Stomach (tissue), 9 donors: Measurements from ENCODE around the gene FMC1. TPM values are rescaled to one million over a fixed set of nuclear protein-coding genes. Genes with fewer than 3 reads are reported as not detected.
"Not testable (repeated sequence)": the region's sequence is repeated elsewhere in the genome, so short reads cannot be mapped to it uniquely, and the experiment has no call there.

Experiments
- DNase-seq, 2 donors: peaks; one replicate each; pipeline versions ENCODE4 v3.0.0 to v3.0.0-alpha.2; 2013 to 2019
- H3K27ac ChIP-seq, 5 donors: fragments of 200-600 bp in 4 of 5; sonication (generic) in 4 of 5; one replicate each; pipeline ENCODE4 v1.5.1; 2013 to 2019; ENCODE audit warnings: mild to moderate bottlenecking in 1 of 5, moderate library complexity in 1 of 5
- H3K27me3 ChIP-seq, 3 donors: fragments of 200-600 bp; sonication (generic); one replicate each; pipeline ENCODE4 v1.5.1; 2017 to 2019; ENCODE audit warnings: mixed run types in 1 of 3
- H3K36me3 ChIP-seq, 4 donors: fragments of 200-600 bp; sonication (generic); 1 replicate in 3 of 4; 2 replicates in 1 of 4; pipeline ENCODE4 v1.5.1; 2016 to 2019
- H3K4me1 ChIP-seq, 4 donors: fragments of 200-600 bp; sonication (generic); one replicate each; pipeline ENCODE4 v1.5.1; 2016 to 2019
- H3K4me3 ChIP-seq, 4 donors: fragments of 200-600 bp; sonication (generic) in 3 of 4; one replicate each; pipeline ENCODE4 v1.5.1; 2016 to 2019; ENCODE audit warnings: mild to moderate bottlenecking in 1 of 4
- H3K9me3 ChIP-seq, 4 donors: fragments of 200-600 bp; sonication (generic); one replicate each; pipeline ENCODE4 v1.5.1; 2016 to 2019
- CTCF ChIP-seq, 7 experiments: fragments of 450-650 bp in 4 of 7; fragments of 200-600 bp in 3 of 7; sonication (generic) in 3 of 7; IDR thresholded peaks; one replicate each; pipeline ENCODE4 v1.5.1; 2016 to 2019; ENCODE audit warnings: antibody characterized with exemption in 7 of 7, control low read depth in 2 of 7, mild to moderate bottlenecking in 1 of 7
- EP300 ChIP-seq: sonication (generic); formaldehyde crosslinking; IDR thresholded peaks from one replicate; pipeline ENCODE4 v1.6.1; 2017; ENCODE audit warnings: antibody characterized with exemption
- POLR2A ChIP-seq, 4 donors: fragments of 450-650 bp; IDR thresholded peaks; one replicate each; pipeline ENCODE4 v1.6.1; 2016; ENCODE audit warnings: antibody characterized with exemption in 4 of 4, control low read depth in 2 of 4, mild to moderate bottlenecking in 1 of 4, moderate library complexity in 1 of 4
- POLR2AphosphoS5 ChIP-seq, 3 donors: sonication (generic); formaldehyde crosslinking; IDR thresholded peaks; one replicate each; pipeline ENCODE4 v1.6.1; 2016; ENCODE audit warnings: antibody characterized with exemption in 3 of 3
- WGBS, 5 donors: extraction: QIAGEN DNeasy Blood & Tissue Kit in 3 of 5; methylation state at CpG; one replicate each; pipeline versions ENCODE4 v1.1.5 to v1.1.7; 2013 to 2018; 5-methylcytosine and 5-hydroxymethylcytosine counted together
- intact Hi-C: fragments of 100-400 bp; cut with DNase I; formaldehyde crosslinking; loops from one replicate; pipeline ENCODE4 v1.15.1; 2023; ENCODE audit warnings: low total_unique reads
- polyA plus RNA-seq, 3 donors: library from polyadenylated mRNA; stranded (reverse); fragments of 200-250 nt; gene quantifications; one replicate each; pipeline ENCODE4 v1.2.3, GENCODE V29; 2013
- total RNA-seq, 5 donors: library from RNA; depleted of rRNA; stranded (reverse); fragments of >200 nt; gene quantifications; one replicate each; pipeline versions ENCODE4 v1.1.0 to v1.2.3, GENCODE V29; 2014 to 2016
- donor health status: healthy with polysubstance abuse.
- donor health status: Bipolar disorder and iron deficiency.
- donor health status: healthy.

Gene FMC1
- total and polyA plus RNA-seq, 8 donors: 6.2 to 42.6 (median 13.6) TPM; not detected in 1

GRCh38 chr7:139354729-139355128 lies 13.6 kb downstream of the FMC1 start:
- 94 to 100% (median 98%) methylated on average over 2 of the region's 2 CpGs for WGBS, 5 donors
- H3K36me3 ChIP-seq: peaks cover 0 to 20% (median 18%) of the 10 kb centered on the region in 4 donors
- no peak for DNase-seq
- intact Hi-C loops: no loop called here
- H3K27ac ChIP-seq: no peak overlapping the region
- peaks cover 8 to 10% (median 9%) of the 10 kb centered on the region in 4 donors for H3K4me1 ChIP-seq
- no peak overlapping the region for H3K4me3 ChIP-seq
- no peaks in the 10 kb centered on the region for H3K27me3 ChIP-seq
- TF ChIP-seq CTCF (IDR thresholded peaks at IDR 0.05) (no peak), POLR2AphosphoS5 (IDR thresholded peaks at IDR 0.05) (no peak), EP300 (no peak), POLR2A (IDR thresholded peaks at IDR 0.05) (no peak)
- no peaks in the 10 kb centered on the region for H3K9me3 ChIP-seq

GRCh38 chr7:139355320-139355719 lies 14.2 kb downstream of the FMC1 start:
- no peak for TF ChIP-seq EP300
- TF ChIP-seq POLR2AphosphoS5 (IDR thresholded peaks at IDR 0.05): no peak
- no peak for TF ChIP-seq POLR2A (IDR thresholded peaks at IDR 0.05)
- TF ChIP-seq CTCF (IDR thresholded peaks at IDR 0.05): no peak
- H3K4me3 ChIP-seq: no peak overlapping the region
- peaks cover 0 to 16% (median 13%) of the 10 kb centered on the region in 4 donors for H3K36me3 ChIP-seq
- 98 to 100% (median 100%) methylated on average over 1 of the region's 1 CpG for WGBS, 5 donors
- DNase-seq: no peak
- intact Hi-C loops: no loop called here
- peaks cover 8 to 10% (median 9%) of the 10 kb centered on the region in 4 donors for H3K4me1 ChIP-seq
- no peaks in the 10 kb centered on the region for H3K9me3 ChIP-seq
- no peaks in the 10 kb centered on the region for H3K27me3 ChIP-seq
- H3K27ac ChIP-seq: no peak overlapping the region

GRCh38 chr7:139357729-139358506 lies 16.8 kb downstream of the FMC1 start:
- H3K4me3 ChIP-seq: peak overlapping the region; percentile 71 to 98 (median 83)
- DNase-seq, intact Hi-C loops, H3K27me3 ChIP-seq, H3K9me3 ChIP-seq, H3K36me3 ChIP-seq: not testable (repeated sequence)
- peak overlapping the region; percentile 11 to 100 (median 100) for H3K27ac ChIP-seq
- 92 to 96% (median 93%) methylated on average over 27 of the region's 27 CpGs for WGBS, 5 donors
- H3K4me1 ChIP-seq: peaks cover 25 to 32% (median 29%) of the 10 kb centered on the region in 4 donors

DNA sequence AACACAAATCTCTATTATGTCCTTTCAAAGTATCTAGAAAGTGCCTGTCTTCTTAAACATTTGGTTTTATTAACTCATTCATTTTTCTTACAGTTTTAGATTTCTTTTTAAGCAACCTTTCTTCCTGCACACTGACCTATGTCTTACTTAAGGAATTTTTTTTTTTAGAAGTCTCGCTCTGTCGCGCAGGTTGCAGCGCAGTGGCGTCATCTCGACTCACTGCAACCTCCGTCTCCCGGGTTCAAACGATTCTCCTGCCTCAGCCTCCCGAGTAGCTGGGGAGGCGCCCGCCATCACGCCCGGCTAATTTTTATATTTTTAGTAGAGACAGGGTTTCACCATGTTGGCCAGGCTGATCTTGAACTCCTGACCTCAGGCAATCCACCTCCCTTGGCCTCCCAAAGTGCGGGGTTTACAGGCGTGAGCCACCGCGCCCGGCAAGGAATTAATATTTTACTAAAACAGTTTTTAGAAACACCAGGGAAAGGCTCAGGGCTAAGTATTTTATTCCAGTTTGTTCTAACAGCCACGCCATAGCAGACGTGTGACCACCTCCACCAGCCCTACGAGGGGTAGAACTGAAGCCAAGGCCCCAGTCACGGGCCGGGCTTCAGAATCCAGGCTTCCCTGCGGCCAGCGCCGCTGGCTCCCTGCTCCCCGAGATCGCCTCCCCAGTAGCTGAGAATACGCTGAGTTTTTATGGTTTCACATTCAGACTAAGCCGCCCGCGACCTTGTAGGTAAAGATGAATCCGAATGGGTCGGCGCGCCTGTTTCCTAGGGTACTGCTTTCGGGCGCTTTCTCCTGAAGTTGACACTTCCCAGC lies 17.6 kb downstream of the FMC1 start:
- Histone ChIP-seq H3K4me3 (peak overlapping the region; percentile 71 to 98 (median 83)), H3K9me3 (no peaks in the 10 kb centered on the region), H3K27ac (peak overlapping the region; percentile 99 to 100 (median 100)), H3K27me3 (no peaks in the 10 kb centered on the region), H3K4me1 (peaks cover 29 to 40% (median 35%) of the 10 kb centered on the region in 4 donors), H3K36me3 (no peaks in the 10 kb centered on the region)
- 1 to 4% (median 2%) methylated on average over 34 to 39 of the region's 39 CpGs for WGBS, 5 donors
- intact Hi-C loops: no loop called here
- peak in 1 of 3 donors; percentile 34 for TF ChIP-seq POLR2AphosphoS5 (IDR thresholded peaks at IDR 0.05)
- no peak for TF ChIP-seq POLR2A (IDR thresholded peaks at IDR 0.05)
- DNase-seq: peak in 1 of 2 donors; percentile 64
